Ovary (tissue), 3 donors: ENCODE results near the gene ACVR1C.

Experiments used
- CTCF ChIP-seq, 3 donors: fragments of 450-650 bp in 2 of 3; fragments of 200-600 bp in 1 of 3; IDR thresholded peaks; one replicate each; pipeline versions ENCODE4 v1.5.1 to v1.8.0; 2016 to 2022; ENCODE audit warnings: antibody characterized with exemption in 3 of 3, mild to moderate bottlenecking in 1 of 3
- EP300 ChIP-seq: sonication (generic); formaldehyde crosslinking; IDR thresholded peaks from one replicate; pipeline ENCODE4 v1.6.1; 2017; ENCODE audit warnings: antibody characterized with exemption
- POLR2A ChIP-seq: fragments of 450-650 bp; IDR thresholded peaks from one replicate; pipeline ENCODE4 v1.6.1; 2017; ENCODE audit warnings: antibody characterized with exemption, mild to moderate bottlenecking, moderate library complexity
- donor health status: DM: no; HTN: no; CAD: no.

- TF ChIP-seq CTCF (IDR thresholded peaks at IDR 0.05) (no peak), POLR2A (no peak), EP300 (no peak)
Measured at GRCh38 chr2:157587576-157587975, 41.1 kb downstream of the ACVR1C start.
